ENCODE measurements around the gene ZNF23. TPM values are rescaled to one million over a fixed set of nuclear protein-coding genes. Genes with fewer than 3 reads are reported as not detected.

ZNF23 gene
- total and polyA plus RNA-seq, 4 donors: 1.5 to 6.1 (median 3.1) TPM

DNA sequence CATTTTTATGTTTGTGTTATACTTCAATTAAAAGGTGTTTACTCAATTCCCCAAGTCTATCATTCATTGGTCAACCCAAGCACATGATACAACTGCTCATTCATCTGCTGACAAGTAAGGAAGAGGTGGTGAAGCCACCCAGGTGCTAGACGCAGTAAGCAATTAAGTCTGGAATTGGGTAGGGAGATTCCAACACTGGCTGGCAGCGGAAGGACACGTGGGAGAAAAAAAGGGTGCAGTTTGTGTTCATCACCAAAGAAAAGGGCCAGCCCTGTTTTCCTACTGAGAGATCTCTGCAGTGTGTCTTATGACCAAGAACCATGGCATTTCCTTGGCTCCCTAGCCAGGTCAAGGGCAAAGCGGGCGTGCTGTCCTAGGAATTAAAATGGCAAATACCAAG is 11.8 kb upstream of the ZNF23 start:
- Histone ChIP-seq H3K36me3 (ENCODE audit: control insufficient read depth in 4 of 4, insufficient read depth in 3 of 4, low read depth in 1 of 4, low read length in 3 of 4) (peaks cover 0 to 47% (median 30%) of the 10 kb centered on the region in 4 donors), H3K27me3 (ENCODE audit: control insufficient read depth in 4 of 4, insufficient read depth in 4 of 4, low read length in 3 of 4) (no peaks in the 10 kb centered on the region), H3K27ac (ENCODE audit: low read depth in 1 of 2, low read length in 2 of 2) (no peak overlapping the region), H3K9me3 (ENCODE audit: control insufficient read depth in 4 of 4, low read length in 3 of 4) (no peaks in the 10 kb centered on the region), H3K9ac (ENCODE audit: low read depth in 1 of 2, low read length in 2 of 2) (no peak overlapping the region), H3K4me1 (ENCODE audit: control insufficient read depth in 4 of 4, insufficient read depth in 4 of 4, low read length in 3 of 4) (no peaks in the 10 kb centered on the region), H3K4me3 (ENCODE audit: low read depth in 1 of 3, low read length in 3 of 3) (no peak overlapping the region)
- no peak for DNase-seq (ENCODE audit: low spot score)
- WGBS: 95% methylated on average over 5 of the region's 5 CpGs
- TF ChIP-seq RAD21 (IDR thresholded peaks at IDR 0.05) (no peak), HNF4G (IDR thresholded peaks at IDR 0.05) (no peak), YY1 (IDR thresholded peaks at IDR 0.05) (no peak)
- TF ChIP-seq, protein P1, sequence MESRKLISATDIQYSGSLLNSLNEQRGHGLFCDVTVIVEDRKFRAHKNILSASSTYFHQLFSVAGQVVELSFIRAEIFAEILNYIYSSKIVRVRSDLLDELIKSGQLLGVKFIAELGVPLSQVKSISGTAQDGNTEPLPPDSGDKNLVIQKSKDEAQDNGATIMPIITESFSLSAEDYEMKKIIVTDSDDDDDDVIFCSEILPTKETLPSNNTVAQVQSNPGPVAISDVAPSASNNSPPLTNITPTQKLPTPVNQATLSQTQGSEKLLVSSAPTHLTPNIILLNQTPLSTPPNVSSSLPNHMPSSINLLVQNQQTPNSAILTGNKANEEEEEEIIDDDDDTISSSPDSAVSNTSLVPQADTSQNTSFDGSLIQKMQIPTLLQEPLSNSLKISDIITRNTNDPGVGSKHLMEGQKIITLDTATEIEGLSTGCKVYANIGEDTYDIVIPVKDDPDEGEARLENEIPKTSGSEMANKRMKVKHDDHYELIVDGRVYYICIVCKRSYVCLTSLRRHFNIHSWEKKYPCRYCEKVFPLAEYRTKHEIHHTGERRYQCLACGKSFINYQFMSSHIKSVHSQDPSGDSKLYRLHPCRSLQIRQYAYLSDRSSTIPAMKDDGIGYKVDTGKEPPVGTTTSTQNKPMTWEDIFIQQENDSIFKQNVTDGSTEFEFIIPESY (IDR thresholded peaks at IDR 0.05): no peak

DNA sequence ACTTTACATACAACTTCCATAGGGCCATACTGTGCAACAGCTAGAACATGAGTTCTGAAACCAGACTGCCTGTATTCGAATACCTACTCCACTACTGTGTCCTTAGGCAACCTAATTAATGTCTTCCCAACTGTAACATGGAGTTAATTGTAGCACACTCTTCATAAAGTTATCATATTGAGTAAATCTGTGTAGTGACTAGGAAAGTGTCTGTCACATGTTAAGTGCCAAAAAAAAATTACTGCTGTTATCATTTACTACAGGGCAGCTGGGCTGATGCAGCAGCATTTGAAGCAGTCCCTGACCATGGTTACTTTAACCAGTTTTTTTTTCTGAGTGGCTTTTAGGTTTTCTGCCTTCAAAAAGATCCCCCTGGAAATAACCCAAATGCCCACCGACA is 10.9 kb upstream of the ZNF23 start:
- peaks cover 0 to 42% (median 27%) of the 10 kb centered on the region in 4 donors for H3K36me3 ChIP-seq (ENCODE audit: control insufficient read depth in 4 of 4, insufficient read depth in 3 of 4, low read depth in 1 of 4, low read length in 3 of 4)
- 96% methylated on average over 2 of the region's 2 CpGs for WGBS
- no peaks in the 10 kb centered on the region for H3K9me3 ChIP-seq (ENCODE audit: control insufficient read depth in 4 of 4, low read length in 3 of 4)
- no peaks in the 10 kb centered on the region for H3K4me1 ChIP-seq (ENCODE audit: control insufficient read depth in 4 of 4, insufficient read depth in 4 of 4, low read length in 3 of 4)
- no peak overlapping the region for H3K27ac ChIP-seq (ENCODE audit: low read depth in 1 of 2, low read length in 2 of 2)
- no peak for DNase-seq (ENCODE audit: low spot score)
- no peak overlapping the region for H3K9ac ChIP-seq (ENCODE audit: low read depth in 1 of 2, low read length in 2 of 2)
- H3K27me3 ChIP-seq (ENCODE audit: control insufficient read depth in 4 of 4, insufficient read depth in 4 of 4, low read length in 3 of 4): no peaks in the 10 kb centered on the region
- H3K4me3 ChIP-seq (ENCODE audit: low read depth in 1 of 3, low read length in 3 of 3): no peak overlapping the region
- no peak for TF ChIP-seq HNF4G (IDR thresholded peaks at IDR 0.05)
- TF ChIP-seq JUND (IDR thresholded peaks at IDR 0.05): no peak
- no peak for TF ChIP-seq EGR1 (IDR thresholded peaks at IDR 0.05; ENCODE audit: low read depth in 2 of 2)
- TF ChIP-seq HNF4A (conservative IDR thresholded peaks at IDR 0.05): no peak
- TF ChIP-seq FOXA2 (IDR thresholded peaks at IDR 0.05): no peak
- no peak for TF ChIP-seq SP1 (IDR thresholded peaks at IDR 0.05)
- no peak for TF ChIP-seq FOXA1 (IDR thresholded peaks at IDR 0.05)
- no peak for TF ChIP-seq RXRA (IDR thresholded peaks at IDR 0.05)

DNA sequence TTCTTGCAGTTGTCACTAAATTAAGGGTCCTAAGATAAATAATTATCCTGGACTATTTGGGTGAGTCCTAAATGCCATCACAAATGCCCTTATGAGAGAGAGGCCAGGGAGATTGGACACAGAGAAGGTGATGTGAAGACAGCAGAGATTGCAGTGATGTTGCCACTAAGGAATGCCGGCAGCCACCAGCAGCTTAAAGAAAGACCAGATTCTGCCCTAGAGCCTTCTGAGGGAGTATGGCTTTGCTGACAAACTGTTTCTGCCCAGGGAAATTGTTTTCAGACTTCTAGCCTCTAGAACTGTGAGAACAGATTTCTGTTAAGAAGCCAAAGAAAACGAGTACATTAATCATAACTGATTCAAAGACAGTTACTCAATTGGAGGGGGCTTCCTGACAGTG is 10.0 kb upstream of the ZNF23 start:
- WGBS: 78% methylated on average over 2 of the region's 2 CpGs
- Histone ChIP-seq H3K9me3 (ENCODE audit: control insufficient read depth in 4 of 4, low read length in 3 of 4) (no peaks in the 10 kb centered on the region), H3K27me3 (ENCODE audit: control insufficient read depth in 4 of 4, insufficient read depth in 4 of 4, low read length in 3 of 4) (no peaks in the 10 kb centered on the region), H3K4me3 (ENCODE audit: low read depth in 1 of 3, low read length in 3 of 3) (no peak overlapping the region), H3K36me3 (ENCODE audit: control insufficient read depth in 4 of 4, insufficient read depth in 3 of 4, low read depth in 1 of 4, low read length in 3 of 4) (peaks cover 0 to 33% (median 23%) of the 10 kb centered on the region in 4 donors), H3K4me1 (ENCODE audit: control insufficient read depth in 4 of 4, insufficient read depth in 4 of 4, low read length in 3 of 4) (no peaks in the 10 kb centered on the region), H3K27ac (ENCODE audit: low read depth in 1 of 2, low read length in 2 of 2) (no peak overlapping the region), H3K9ac (ENCODE audit: low read depth in 1 of 2, low read length in 2 of 2) (no peak overlapping the region)
- DNase-seq (ENCODE audit: low spot score): no peak
- TF ChIP-seq HNF4G (IDR thresholded peaks at IDR 0.05) (no peak), SP1 (IDR thresholded peaks at IDR 0.05) (no peak), FOXA1 (IDR thresholded peaks at IDR 0.05) (no peak), RXRA (IDR thresholded peaks at IDR 0.05) (no peak), HNF4A (conservative IDR thresholded peaks at IDR 0.05) (no peak), FOXA2 (IDR thresholded peaks at IDR 0.05) (no peak), NR2F2 (IDR thresholded peaks at IDR 0.05) (no peak), YY1 (IDR thresholded peaks at IDR 0.05) (no peak), TAF1 (conservative IDR thresholded peaks at IDR 0.05) (no peak), GABPA (IDR thresholded peaks at IDR 0.05 in 1 of 2, conservative IDR thresholded peaks at IDR 0.05 in 1 of 2) (no peak)
- TF ChIP-seq, protein P2, sequence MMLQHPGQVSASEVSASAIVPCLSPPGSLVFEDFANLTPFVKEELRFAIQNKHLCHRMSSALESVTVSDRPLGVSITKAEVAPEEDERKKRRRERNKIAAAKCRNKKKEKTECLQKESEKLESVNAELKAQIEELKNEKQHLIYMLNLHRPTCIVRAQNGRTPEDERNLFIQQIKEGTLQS (IDR thresholded peaks at IDR 0.05): no peak
- TF ChIP-seq, protein P3, sequence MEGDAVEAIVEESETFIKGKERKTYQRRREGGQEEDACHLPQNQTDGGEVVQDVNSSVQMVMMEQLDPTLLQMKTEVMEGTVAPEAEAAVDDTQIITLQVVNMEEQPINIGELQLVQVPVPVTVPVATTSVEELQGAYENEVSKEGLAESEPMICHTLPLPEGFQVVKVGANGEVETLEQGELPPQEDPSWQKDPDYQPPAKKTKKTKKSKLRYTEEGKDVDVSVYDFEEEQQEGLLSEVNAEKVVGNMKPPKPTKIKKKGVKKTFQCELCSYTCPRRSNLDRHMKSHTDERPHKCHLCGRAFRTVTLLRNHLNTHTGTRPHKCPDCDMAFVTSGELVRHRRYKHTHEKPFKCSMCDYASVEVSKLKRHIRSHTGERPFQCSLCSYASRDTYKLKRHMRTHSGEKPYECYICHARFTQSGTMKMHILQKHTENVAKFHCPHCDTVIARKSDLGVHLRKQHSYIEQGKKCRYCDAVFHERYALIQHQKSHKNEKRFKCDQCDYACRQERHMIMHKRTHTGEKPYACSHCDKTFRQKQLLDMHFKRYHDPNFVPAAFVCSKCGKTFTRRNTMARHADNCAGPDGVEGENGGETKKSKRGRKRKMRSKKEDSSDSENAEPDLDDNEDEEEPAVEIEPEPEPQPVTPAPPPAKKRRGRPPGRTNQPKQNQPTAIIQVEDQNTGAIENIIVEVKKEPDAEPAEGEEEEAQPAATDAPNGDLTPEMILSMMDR (IDR thresholded peaks at IDR 0.05; ENCODE audit: low read depth, low read length, missing input control): no peak
- TF ChIP-seq, protein P4, sequence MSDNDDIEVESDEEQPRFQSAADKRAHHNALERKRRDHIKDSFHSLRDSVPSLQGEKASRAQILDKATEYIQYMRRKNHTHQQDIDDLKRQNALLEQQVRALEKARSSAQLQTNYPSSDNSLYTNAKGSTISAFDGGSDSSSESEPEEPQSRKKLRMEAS (IDR thresholded peaks at IDR 0.05): no peak
- TF ChIP-seq, protein P1 (IDR thresholded peaks at IDR 0.05): no peak
- TF ChIP-seq, protein P5, sequence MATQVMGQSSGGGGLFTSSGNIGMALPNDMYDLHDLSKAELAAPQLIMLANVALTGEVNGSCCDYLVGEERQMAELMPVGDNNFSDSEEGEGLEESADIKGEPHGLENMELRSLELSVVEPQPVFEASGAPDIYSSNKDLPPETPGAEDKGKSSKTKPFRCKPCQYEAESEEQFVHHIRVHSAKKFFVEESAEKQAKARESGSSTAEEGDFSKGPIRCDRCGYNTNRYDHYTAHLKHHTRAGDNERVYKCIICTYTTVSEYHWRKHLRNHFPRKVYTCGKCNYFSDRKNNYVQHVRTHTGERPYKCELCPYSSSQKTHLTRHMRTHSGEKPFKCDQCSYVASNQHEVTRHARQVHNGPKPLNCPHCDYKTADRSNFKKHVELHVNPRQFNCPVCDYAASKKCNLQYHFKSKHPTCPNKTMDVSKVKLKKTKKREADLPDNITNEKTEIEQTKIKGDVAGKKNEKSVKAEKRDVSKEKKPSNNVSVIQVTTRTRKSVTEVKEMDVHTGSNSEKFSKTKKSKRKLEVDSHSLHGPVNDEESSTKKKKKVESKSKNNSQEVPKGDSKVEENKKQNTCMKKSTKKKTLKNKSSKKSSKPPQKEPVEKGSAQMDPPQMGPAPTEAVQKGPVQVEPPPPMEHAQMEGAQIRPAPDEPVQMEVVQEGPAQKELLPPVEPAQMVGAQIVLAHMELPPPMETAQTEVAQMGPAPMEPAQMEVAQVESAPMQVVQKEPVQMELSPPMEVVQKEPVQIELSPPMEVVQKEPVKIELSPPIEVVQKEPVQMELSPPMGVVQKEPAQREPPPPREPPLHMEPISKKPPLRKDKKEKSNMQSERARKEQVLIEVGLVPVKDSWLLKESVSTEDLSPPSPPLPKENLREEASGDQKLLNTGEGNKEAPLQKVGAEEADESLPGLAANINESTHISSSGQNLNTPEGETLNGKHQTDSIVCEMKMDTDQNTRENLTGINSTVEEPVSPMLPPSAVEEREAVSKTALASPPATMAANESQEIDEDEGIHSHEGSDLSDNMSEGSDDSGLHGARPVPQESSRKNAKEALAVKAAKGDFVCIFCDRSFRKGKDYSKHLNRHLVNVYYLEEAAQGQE (IDR thresholded peaks at IDR 0.05): no peak
